Panc1 (cell line): ENCODE results near the gene PDILT. TPM values are rescaled to one million over a fixed set of nuclear protein-coding genes. Genes with fewer than 3 reads are reported as not detected.

Experiments
- ATAC-seq: fragments of 200-7000 bp; cut with Tn5 transposase; 2 replicates; pipeline ENCODE4 v1.9.1; 2020; ENCODE audit warnings: mild to moderate bottlenecking, moderate library complexity
- BruUV-seq: library from RNA; stranded (reverse); fragments of 400-500 nt; replicated peaks from 2 replicates; lab custom pipeline; 2021; lab: Mats Ljungman, UMichigan
- CTCF ChIA-PET: fragments of 300-600 bp; sonication (Branson Sonifier 250); formaldehyde crosslinking; loops from one replicate; lab custom pipeline; 2022; ENCODE audit warnings: antibody characterized with exemption; lab: Charles Lee
- POLR2A ChIA-PET: fragments of 300-600 bp; sonication (Branson Sonifier 250); formaldehyde crosslinking; loops from one replicate; lab custom pipeline; 2022; ENCODE audit warnings: antibody characterized with exemption; lab: Charles Lee
- DNase-seq: peaks from one replicate; pipeline ENCODE4 v3.0.0-alpha.2; 2010; ENCODE audit warnings: low read depth, low spot score
- H3K27ac ChIP-seq: 2 replicates; pipeline ENCODE4 v1.5.1; 2011; ENCODE audit warnings: mild to moderate bottlenecking, low read length, inconsistent platforms
- H3K27me3 ChIP-seq: fragments of 200-500 bp; sonication (Bioruptor generic); 2 replicates; pipeline ENCODE4 v1.6.0; 2014; ENCODE audit warnings: low read length, inconsistent platforms; ENCODE audit not compliant: control insufficient read depth, insufficient read depth
- H3K36me3 ChIP-seq: fragments of 200-500 bp; sonication (Bioruptor generic); 2 replicates; pipeline ENCODE4 v1.5.1; 2014; ENCODE audit warnings: inconsistent platforms, mild to moderate bottlenecking, low read length, moderate library complexity; ENCODE audit not compliant: control insufficient read depth, insufficient read depth
- H3K4me1 ChIP-seq: 2 replicates; pipeline ENCODE4 v1.5.1; 2011; ENCODE audit warnings: inconsistent platforms, mild to moderate bottlenecking, low read length, moderate library complexity; ENCODE audit not compliant: control insufficient read depth, insufficient read depth
- H3K4me3 ChIP-seq, 2 experiments: 2 replicates each; pipeline ENCODE4 v1.5.1; 2011 to 2012; ENCODE audit warnings: low read depth in 2 of 2, low read length in 2 of 2, mild to moderate bottlenecking in 2 of 2, inconsistent platforms in 1 of 2, moderate library complexity in 1 of 2
- H3K9me3 ChIP-seq: fragments of 200-500 bp; sonication (Bioruptor generic); 2 replicates; pipeline ENCODE4 v1.5.1; 2014; ENCODE audit warnings: low read depth, mild to moderate bottlenecking, inconsistent platforms, low read length, moderate library complexity; ENCODE audit not compliant: control insufficient read depth, insufficient read depth
- POLR2AphosphoS5 ChIP-seq: IDR thresholded peaks from 2 replicates; pipeline ENCODE4 v1.6.1; 2012; ENCODE audit warnings: mild to moderate bottlenecking, low read depth, low read length, moderate library complexity
- SIN3A ChIP-seq: IDR thresholded peaks from 2 replicates; pipeline ENCODE4 v1.6.1; 2012; ENCODE audit warnings: low read depth, mild to moderate bottlenecking, low read length, moderate library complexity, borderline replicate concordance; ENCODE audit not compliant: insufficient read depth
- TCF7L2 ChIP-seq: IDR thresholded peaks from 2 replicates; pipeline ENCODE4 v1.6.1; 2011; ENCODE audit warnings: mild to moderate bottlenecking, low read depth, low read length, inconsistent platforms
- in situ Hi-C: cut with HindIII; loops from 2 replicates; pipeline ENCODE4 v1.10.0; 2016; ENCODE audit warnings: low sequenced_read_pairs, low pct_unique_long_range_greater_than_20kb
- intact Hi-C: fragments of 100-400 bp; cut with micrococcal nuclease; formaldehyde crosslinking; loops from one replicate; pipeline ENCODE4 v1.10.0; 2022; ENCODE audit not compliant: unreplicated experiment
- total RNA-seq: library from RNA; stranded (reverse); gene quantifications from one replicate; pipeline ENCODE4 v1.2.1, GENCODE V29; 2021; ENCODE audit not compliant: unreplicated experiment
- TF ChIP-seq, protein P1 (sequence below): fragments of 450-650 bp; IDR thresholded peaks from 2 replicates; pipeline ENCODE4 v1.5.1; 2017; ENCODE audit warnings: mild to moderate bottlenecking
- TF ChIP-seq, protein P2 (sequence below), 2 experiments: IDR thresholded peaks; 2 replicates each; pipeline ENCODE4 v1.6.1; 2011 to 2012; ENCODE audit warnings: low read depth in 2 of 2, control low read depth in 1 of 2, low read length in 1 of 2, mild to moderate bottlenecking in 1 of 2, moderate library complexity in 1 of 2; ENCODE audit not compliant: insufficient read depth in 1 of 2

PDILT gene
- total RNA-seq, 1 experiment from 2014 or later = not detected

DNA sequence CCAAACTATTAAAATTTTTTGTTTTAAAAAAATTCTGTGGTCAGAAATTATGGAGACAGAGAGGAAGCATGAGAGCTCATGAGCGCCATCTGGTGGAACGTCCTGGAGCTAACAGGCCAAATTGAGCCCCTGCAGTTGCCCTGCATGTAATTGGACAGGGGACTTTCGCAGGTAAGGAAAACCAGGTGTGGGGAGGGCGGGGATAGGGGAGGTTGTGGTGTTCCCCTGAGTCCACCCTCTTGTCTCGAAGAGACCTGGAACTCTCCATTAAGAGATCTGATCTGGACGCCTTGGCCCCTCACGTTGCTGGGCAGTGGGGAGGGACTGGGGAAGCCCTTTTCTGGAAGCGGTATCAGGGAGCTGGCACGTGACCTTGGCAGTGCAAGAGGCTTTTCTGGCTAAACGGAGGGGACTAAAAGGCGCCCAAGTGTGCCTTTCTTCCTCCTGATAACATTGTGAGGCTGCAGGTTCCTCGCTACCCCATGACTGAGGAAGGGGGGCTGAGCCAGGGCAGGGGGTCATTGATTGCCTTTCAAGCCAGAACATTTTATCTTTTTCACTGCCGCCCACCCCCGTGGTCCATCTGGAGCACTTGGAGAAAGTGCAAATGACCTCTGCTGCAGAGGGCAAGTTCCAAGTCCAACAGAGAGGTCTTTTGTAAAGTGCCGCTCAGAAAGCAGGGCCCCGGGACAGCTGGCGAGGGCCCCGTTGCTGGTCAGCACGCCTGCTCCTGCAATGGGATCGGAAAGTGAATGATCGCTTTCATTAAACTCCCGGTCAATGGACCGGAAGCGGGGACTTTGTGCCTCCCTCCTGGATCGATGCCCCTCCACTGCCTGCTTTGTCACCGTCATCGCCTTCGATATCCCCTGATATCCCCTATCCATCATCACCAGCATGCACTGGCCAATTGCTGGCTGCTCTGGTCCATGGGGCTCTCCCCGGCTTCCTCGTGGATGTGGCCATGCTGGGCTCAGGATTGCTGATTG is 18.4 kb downstream of the PDILT start:
- intact Hi-C loops = loop anchor here (5.0 kb wide), 1 partner anchor 79 kb away; no protein-coding TSS in a partner anchor
- CTCF ChIA-PET = interaction anchor here (0.6 to 1.9 kb wide), 20 partner anchors 8 to 651 kb away, joined by 3 to 31 read pairs (median 7); no protein-coding TSS in a partner anchor
- ATAC-seq (peak; percentile 63), DNase-seq (peak; percentile 28)
- H3K36me3 ChIP-seq = no peaks in the 10 kb centered on the region
- no peak overlapping the region for H3K4me3 ChIP-seq
- no peaks in the 10 kb centered on the region for H3K9me3 ChIP-seq
- in situ Hi-C loops = no loop called here
- H3K27ac ChIP-seq = no peak overlapping the region
- H3K4me1 ChIP-seq = no peaks in the 10 kb centered on the region
- POLR2A ChIA-PET = interaction anchor here (0.6 kb wide), 1 partner anchor 663 kb away, joined by 6 read pairs; no protein-coding TSS in a partner anchor
- H3K27me3 ChIP-seq = peaks cover 5% of the 10 kb centered on the region; the same call in 1 of the 2 replicates
- TF ChIP-seq, protein P1, sequence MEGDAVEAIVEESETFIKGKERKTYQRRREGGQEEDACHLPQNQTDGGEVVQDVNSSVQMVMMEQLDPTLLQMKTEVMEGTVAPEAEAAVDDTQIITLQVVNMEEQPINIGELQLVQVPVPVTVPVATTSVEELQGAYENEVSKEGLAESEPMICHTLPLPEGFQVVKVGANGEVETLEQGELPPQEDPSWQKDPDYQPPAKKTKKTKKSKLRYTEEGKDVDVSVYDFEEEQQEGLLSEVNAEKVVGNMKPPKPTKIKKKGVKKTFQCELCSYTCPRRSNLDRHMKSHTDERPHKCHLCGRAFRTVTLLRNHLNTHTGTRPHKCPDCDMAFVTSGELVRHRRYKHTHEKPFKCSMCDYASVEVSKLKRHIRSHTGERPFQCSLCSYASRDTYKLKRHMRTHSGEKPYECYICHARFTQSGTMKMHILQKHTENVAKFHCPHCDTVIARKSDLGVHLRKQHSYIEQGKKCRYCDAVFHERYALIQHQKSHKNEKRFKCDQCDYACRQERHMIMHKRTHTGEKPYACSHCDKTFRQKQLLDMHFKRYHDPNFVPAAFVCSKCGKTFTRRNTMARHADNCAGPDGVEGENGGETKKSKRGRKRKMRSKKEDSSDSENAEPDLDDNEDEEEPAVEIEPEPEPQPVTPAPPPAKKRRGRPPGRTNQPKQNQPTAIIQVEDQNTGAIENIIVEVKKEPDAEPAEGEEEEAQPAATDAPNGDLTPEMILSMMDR = peak; percentile 97
- no peak for TF ChIP-seq SIN3A
- TF ChIP-seq, protein P2, sequence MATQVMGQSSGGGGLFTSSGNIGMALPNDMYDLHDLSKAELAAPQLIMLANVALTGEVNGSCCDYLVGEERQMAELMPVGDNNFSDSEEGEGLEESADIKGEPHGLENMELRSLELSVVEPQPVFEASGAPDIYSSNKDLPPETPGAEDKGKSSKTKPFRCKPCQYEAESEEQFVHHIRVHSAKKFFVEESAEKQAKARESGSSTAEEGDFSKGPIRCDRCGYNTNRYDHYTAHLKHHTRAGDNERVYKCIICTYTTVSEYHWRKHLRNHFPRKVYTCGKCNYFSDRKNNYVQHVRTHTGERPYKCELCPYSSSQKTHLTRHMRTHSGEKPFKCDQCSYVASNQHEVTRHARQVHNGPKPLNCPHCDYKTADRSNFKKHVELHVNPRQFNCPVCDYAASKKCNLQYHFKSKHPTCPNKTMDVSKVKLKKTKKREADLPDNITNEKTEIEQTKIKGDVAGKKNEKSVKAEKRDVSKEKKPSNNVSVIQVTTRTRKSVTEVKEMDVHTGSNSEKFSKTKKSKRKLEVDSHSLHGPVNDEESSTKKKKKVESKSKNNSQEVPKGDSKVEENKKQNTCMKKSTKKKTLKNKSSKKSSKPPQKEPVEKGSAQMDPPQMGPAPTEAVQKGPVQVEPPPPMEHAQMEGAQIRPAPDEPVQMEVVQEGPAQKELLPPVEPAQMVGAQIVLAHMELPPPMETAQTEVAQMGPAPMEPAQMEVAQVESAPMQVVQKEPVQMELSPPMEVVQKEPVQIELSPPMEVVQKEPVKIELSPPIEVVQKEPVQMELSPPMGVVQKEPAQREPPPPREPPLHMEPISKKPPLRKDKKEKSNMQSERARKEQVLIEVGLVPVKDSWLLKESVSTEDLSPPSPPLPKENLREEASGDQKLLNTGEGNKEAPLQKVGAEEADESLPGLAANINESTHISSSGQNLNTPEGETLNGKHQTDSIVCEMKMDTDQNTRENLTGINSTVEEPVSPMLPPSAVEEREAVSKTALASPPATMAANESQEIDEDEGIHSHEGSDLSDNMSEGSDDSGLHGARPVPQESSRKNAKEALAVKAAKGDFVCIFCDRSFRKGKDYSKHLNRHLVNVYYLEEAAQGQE (IDR thresholded peaks at IDR 0.05; ENCODE audit: insufficient read depth in 1 of 2, low read depth in 2 of 2, low read length in 1 of 2) = no peak
- no TSS peak for BruUV-seq

DNA sequence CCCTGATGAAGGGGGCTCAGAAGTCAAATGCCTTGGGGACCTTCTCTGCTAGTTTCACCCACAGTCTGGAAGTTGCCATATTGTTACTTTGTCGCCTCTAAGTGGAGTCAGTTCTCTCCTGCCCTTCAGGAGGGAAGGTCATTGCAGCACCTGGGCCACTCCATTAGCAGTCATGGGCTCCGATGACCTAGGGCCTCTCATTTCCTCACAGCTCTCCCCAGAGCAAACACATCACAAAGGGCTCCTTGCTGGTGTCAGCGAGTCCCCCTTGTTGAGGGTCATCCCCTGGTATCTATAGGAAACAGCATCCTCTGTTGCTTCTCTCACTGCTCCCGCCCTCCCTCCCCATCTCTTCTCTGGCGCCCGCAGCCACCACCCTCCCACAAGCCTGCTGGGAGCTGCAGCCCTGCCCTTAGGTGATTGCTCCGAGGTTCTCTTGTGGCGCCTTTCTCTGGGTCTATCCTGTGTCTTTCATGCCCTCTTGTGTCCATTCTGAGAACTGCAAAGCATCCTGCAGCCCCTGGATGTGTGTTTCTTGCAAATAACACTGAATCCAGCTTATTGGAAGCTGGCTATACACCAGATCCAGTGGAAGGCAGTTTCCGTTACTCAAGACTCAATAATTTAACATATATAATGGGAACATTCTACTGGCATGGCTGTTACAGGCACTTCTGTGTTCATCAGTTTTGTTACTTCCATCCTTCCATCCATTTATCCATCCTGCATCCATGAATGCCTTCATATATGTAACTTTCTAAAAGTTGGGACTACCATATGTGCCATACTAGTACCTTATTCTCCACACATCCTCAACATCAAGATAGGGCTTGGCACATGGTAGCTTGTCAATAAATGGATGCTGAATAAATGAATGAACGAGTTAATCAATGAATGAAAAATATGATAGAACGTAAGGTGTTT is 21.2 kb downstream of the PDILT start:
- CTCF ChIA-PET = interaction anchor here (0.6 to 2.4 kb wide), 9 partner anchors 11 to 616 kb away, joined by 3 to 23 read pairs (median 3); no protein-coding TSS in a partner anchor
- ATAC-seq = peak; percentile 90
- BruUV-seq = no TSS peak

More for the DNA sequence above, 21.2 kb downstream of the PDILT start:
- no peak overlapping the region for H3K27ac ChIP-seq
- no peaks in the 10 kb centered on the region for H3K36me3 ChIP-seq
- in situ Hi-C loops = no loop called here
- peaks cover 2% of the 10 kb centered on the region; the same call in 1 of the 2 replicates for H3K27me3 ChIP-seq
- no peaks in the 10 kb centered on the region for H3K9me3 ChIP-seq
- DNase-seq = peak; percentile 62
- TF ChIP-seq, protein P1 = peak; percentile 90
- TF ChIP-seq SIN3A (no peak), POLR2AphosphoS5 (no peak), TCF7L2 (no peak)
- POLR2A ChIA-PET = interaction anchor here (0.6 kb wide), 1 partner anchor 261 kb away, joined by 5 read pairs; no protein-coding TSS in a partner anchor
- no peak overlapping the region for H3K4me3 ChIP-seq
- intact Hi-C loops = loop anchor here (1.0 to 5.0 kb wide), 3 partner anchors 401 to 484 kb away; no protein-coding TSS in a partner anchor
- no peaks in the 10 kb centered on the region for H3K4me1 ChIP-seq
